Forelimb muscle (tissue), 1 donor: ENCODE data around the gene CNTROB. TPM values are rescaled to one million over a fixed set of nuclear protein-coding genes. Genes with fewer than 3 reads are reported as not detected.
A peak's percentile ranks its signal among the peaks of the same experiment; 100 is the strongest.

ENCODE experiments used
- DNase-seq: peaks from one replicate; pipeline ENCODE4 v3.0.0-alpha.2; 2013; ENCODE audit warnings: low read depth
- polyA plus RNA-seq: library from polyadenylated mRNA; unstranded; fragments of 120-200 nt; gene quantifications from one replicate; pipeline ENCODE4 v1.2.1, GENCODE V29; 2013; ENCODE audit not compliant: insufficient read length

CNTROB gene
- 31.0 TPM for polyA plus RNA-seq

DNA sequence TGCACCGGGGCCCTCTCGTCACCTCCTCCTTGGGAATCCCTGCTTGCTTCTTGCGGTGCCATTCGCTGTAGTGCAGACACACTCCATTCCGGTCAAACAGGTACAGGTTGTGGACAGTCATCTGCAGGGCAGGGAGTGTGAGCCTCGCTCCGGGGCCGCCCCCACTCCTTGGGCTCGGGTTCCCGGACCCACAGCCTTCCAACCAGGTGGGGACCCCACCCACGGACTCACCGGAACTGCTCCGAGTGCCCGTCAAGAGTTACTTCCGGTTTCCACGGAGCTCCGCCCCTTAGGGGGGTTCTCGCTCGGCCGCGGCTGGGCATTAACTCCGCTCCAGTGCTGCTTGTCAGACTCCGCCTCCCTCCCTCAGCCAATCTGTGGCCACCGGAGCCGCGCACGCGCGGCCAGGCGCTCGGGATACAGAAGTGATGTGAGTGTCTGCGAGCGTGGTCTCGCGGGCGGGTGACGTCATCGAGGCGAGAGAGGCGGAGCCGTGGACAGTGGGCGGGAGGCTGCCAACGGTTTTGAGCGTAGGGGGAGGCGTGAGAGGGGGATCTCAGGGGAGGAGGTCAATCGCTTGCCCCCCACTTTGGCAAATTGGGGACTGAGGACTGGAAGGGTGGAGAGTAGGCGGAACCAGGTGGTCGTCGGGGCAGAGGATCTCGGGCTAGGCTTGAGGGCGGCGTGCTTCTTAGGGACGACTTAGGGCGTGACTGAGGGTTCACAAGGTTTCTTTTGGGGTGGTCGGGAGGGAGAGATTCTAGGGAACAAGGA lies at the start of gene CNTROB, which contains the start of gene TRAPPC1:
Gene CNTROB (plus strand): TSS at position 498 of the 774 bp plus-strand sequence. CDS start 874 bp downstream, outside the sequence.
Gene TRAPPC1 (minus strand): TSS at position 238 of the 774 bp plus-strand sequence. CDS start 117 bp downstream, at position 121.
- DNase-seq, result peak; percentile 99

DNA sequence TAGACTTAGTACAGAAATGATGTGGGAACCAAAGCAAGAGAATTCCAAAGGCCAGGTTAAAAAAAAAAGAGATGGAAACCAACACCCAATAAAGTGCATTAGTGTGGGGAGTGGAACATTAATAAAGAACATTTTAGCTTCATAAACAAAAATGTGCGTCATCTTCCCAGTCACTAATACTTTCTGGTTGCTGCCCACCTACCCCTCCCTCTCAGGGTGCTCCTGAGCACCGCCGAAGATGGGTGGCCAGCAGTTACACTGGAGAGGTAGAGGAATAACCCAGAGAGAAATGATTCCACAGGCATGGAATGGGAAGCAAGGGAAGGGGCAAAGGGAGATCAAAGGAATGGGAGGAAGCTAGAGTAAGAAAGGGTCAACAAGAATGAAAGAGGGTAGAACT lies 49.4 kb upstream of the CNTROB start:
- no peak for DNase-seq

- DNase-seq, result no peak
Observed at GRCh38 chr17:7883781-7884386, 48.1 kb upstream of the CNTROB start.

- no peak for DNase-seq
Observed at GRCh38 chr17:7884581-7885366, 47.2 kb upstream of the CNTROB start.

- DNase-seq, result no peak
Observed at GRCh38 chr17:7885367-7886226, 46.4 kb upstream of the CNTROB start.

DNA sequence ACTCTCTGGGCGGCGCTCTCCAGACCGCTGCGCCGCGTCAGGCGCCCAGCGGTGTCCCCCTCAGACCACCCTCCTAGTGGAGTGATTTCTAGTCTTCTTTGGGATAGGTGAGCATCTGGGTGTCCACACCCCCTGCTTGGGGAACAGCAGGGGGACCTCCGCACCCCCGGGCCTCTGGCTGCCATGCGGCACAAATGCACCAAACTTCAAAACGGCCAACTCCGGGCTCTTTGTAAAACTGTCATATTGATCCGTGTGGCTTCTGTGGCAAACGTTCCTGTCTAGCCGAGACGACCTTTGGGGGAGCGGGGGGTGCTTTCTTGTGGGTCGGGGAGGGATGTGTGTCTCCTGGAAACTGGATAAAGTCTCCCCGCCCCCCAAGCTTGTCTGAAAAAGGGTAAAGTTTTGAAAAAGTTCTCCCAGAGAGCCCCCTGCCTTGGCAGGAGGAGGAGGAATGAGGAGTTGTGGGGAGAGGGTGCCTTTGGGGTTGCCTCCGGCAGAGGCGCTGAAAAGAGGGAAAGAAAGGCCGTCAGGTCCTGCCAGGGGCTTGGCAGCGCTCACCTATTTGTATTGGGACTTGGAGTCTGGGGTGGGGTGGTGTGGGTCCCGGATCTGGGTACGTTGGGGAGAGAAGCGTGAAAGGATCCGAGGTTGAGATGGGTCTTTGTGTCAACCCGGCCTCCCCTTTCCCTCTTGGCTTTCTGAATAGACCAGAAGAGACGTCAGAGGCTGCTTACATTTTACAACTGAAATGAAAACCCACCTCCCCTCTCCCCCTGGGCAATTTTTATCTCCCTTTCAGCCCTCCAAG lies 45.6 kb upstream of the CNTROB start:
- no peak for DNase-seq

- DNase-seq, result no peak
Observed at GRCh38 chr17:7887038-7887481, 44.9 kb upstream of the CNTROB start.

DNA sequence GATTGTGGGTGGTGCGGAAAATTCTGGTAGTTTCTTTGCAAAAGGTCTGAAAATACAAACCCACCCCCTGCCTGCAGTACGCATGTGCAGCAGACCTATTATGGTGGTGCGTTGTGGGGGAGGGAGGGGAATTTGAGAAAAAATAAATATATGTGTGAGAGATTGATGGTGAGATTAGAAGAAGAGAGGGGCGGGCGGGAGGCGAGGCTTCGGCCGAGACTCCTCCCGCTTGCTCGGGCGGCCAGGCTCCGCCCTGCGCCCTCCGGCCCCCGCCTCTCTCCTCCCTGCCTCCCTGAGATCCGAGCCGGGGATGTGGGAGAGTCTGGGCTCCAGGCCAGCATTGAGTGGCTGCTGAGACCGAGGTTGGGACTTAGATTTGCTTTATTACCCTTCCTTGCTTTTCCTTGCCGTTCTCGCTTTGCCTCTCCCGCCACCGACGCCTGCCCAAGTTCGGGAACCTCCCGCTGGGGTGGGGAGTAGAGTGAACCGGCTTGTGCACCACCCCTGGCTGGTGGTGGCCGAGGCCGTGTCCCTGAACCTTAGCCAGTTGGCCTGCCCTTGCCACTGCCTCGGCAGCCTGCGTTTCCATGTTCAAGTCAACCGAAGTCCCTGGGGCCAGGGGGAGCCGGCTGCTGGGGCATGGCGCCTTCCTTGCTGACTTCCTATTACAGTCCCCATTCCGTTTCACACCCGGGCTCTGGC lies 44.4 kb upstream of the CNTROB start:
- peak; percentile 94 for DNase-seq

- DNase-seq, result no peak
Observed at GRCh38 chr17:7888184-7888920, 43.7 kb upstream of the CNTROB start, which contains the start of gene CHD3. TSS of gene CHD3 (plus strand) at chr17:7888789. CDS start at chr17:7889001, 212 bp downstream.

- DNase-seq, result no peak
Observed at GRCh38 chr17:7889166-7889955, 42.6 kb upstream of the CNTROB start.

GRCh38 chr17:7893187-7893880 lies 38.7 kb upstream of the CNTROB start:
- no peak for DNase-seq

- no peak for DNase-seq
Observed at GRCh38 chr17:7894226-7894625, 37.8 kb upstream of the CNTROB start.

DNA sequence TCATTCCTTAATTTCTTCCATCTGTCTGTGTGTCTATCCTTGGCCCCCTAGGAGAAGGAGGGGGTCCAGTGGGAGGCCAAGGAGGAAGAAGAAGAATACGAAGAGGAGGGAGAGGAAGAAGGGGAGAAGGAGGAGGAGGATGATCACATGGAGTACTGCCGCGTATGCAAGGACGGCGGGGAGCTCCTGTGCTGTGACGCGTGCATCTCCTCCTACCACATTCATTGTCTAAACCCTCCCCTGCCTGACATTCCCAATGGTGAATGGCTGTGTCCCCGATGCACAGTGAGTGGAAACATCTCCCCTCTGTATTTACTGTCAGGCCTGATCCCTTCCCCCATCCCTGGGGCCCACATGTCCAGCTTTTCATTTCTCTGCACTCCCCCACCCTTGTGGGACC lies 37.1 kb upstream of the CNTROB start:
- DNase-seq, result no peak

DNA sequence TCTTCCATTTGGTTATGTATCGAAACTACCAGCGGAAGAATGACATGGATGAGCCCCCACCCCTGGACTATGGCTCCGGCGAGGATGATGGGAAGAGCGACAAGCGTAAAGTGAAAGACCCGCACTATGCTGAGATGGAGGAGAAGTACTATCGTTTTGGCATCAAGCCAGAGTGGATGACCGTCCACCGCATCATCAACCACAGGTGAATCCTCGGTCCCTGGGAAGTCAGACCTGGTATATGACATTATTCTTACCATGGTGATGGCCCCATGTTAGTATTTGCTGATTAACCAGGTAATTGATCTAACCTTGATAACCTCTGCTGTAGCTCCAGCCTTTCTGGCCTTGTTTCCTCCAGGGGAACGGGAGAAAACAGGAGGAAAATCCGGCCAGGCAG lies 34.9 kb upstream of the CNTROB start:
- DNase-seq, result no peak

- DNase-seq, result no peak
Observed at GRCh38 chr17:7897773-7898172, 34.2 kb upstream of the CNTROB start.

GRCh38 chr17:7903154-7904103 lies 28.6 kb upstream of the CNTROB start:
- no peak for DNase-seq
